ENCODE data around the gene MAJIN. TPM values are rescaled to one million over a fixed set of nuclear protein-coding genes. Genes with fewer than 3 reads are reported as not detected.

Gene MAJIN
- total RNA-seq, 4 donors from 2014 or later = not detected

DNA sequence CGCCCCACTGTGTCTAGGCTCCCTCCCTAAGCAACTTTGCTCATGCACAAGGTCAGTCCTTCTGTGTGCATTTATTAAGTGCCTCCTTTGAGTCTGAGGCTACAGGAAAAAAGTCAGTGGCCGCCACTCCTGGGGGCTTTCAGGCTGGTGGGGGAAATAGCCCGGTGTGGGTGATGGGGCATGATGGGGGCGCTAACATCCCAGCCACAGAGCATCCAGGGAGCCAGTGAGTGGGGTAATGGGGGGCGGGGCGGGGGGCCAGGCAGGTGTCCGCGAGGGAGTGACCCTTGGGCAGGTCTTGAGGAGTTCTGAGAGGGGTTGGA, 83.5 kb downstream of the MAJIN start:
- TF ChIP-seq CTCF (IDR thresholded peaks at IDR 0.05; ENCODE audit: low read depth) = no peak

Small RNAs within 50 kb of the gene (small RNA-seq; reads per million reads assigned to genes)
- gene MIR6749 = 0.61 reads per million
- not detected for gene MIR6750
- 0.36 reads per million for gene MIR6879

Other genes starting within 250 kb of the MAJIN start
- 1 to 10 TPM in 3 of 4 donors, under 1 TPM in 1; 0.16 to 7.0 (median 2.9) TPM for gene NRXN2, start 248.9 kb downstream of the MAJIN start, total RNA-seq
- gene RASGRP2, start 228.0 kb downstream of the MAJIN start, total RNA-seq = 10 to 100 TPM in 3 of 4 donors, 1 to 10 TPM in 1; 6.8 to 47.5 (median 14.6) TPM
- gene PYGM, start 212.1 kb downstream of the MAJIN start, total RNA-seq = 10 to 100 TPM in 1 of 4 donors, 1 to 10 TPM in 2, under 1 TPM in 1; 0.51 to 63.7 (median 4.4) TPM
- gene SF1, start 193.6 kb downstream of the MAJIN start, total RNA-seq = 100 to 1,000 TPM; 215 to 388 (median 273) TPM
- 10 to 100 TPM in 2 of 4 donors, 1 to 10 TPM in 2; 5.9 to 14.3 (median 9.1) TPM for gene MAP4K2, start 168.9 kb downstream of the MAJIN start, total RNA-seq
- 10 to 100 TPM in 3 of 4 donors, 1 to 10 TPM in 1; 8.6 to 15.8 (median 13.4) TPM for gene MEN1, start 161.6 kb downstream of the MAJIN start, total RNA-seq
- gene CDC42BPG, start 127.5 kb downstream of the MAJIN start, total RNA-seq = under 1 TPM in 3 of 4 donors, not detected in 1; 0.17 to 0.38 (median 0.22) TPM
- 100 to 1,000 TPM in 1 of 4 donors, 10 to 100 TPM in 3; 37.2 to 108 (median 46.4) TPM for gene EHD1, start 93.5 kb downstream of the MAJIN start, total RNA-seq
- 10 to 100 TPM; 12.4 to 47.7 (median 22.2) TPM for gene ATG2A, start 54.9 kb downstream of the MAJIN start, total RNA-seq
- 10 to 100 TPM in 2 of 4 donors, 1 to 10 TPM in 2; 8.8 to 19.8 (median 14.3) TPM for gene PPP2R5B, start 47.4 kb downstream of the MAJIN start, total RNA-seq
- gene GPHA2, start 36.2 kb downstream of the MAJIN start, total RNA-seq = not detected
- 1 to 10 TPM in 2 of 4 donors, under 1 TPM in 1, not detected in 1; 0.68 to 1.9 (median 1.3) TPM for gene BATF2, start 24.9 kb upstream of the MAJIN start, total RNA-seq
- 100 to 1,000 TPM in 2 of 4 donors, 10 to 100 TPM in 2; 90.8 to 165 (median 131) TPM for gene ARL2, start 42.1 kb upstream of the MAJIN start, total RNA-seq
- gene SNX15, start 55.3 kb upstream of the MAJIN start, total RNA-seq = 10 to 100 TPM; 16.0 to 39.2 (median 20.5) TPM
- gene SAC3D1, start 69.1 kb upstream of the MAJIN start, total RNA-seq = 10 to 100 TPM in 1 of 4 donors, 1 to 10 TPM in 3; 4.0 to 22.0 (median 7.0) TPM
- 10 to 100 TPM in 3 of 4 donors, 1 to 10 TPM in 1; 2.9 to 26.3 (median 16.4) TPM for gene NAALADL1, start 86.4 kb upstream of the MAJIN start, total RNA-seq
- gene CDCA5, start 111.9 kb upstream of the MAJIN start, total RNA-seq = 1 to 10 TPM in 1 of 4 donors, under 1 TPM in 1, not detected in 2; 0.66 to 1.9 TPM
- 10 to 100 TPM; 24.8 to 47.8 (median 36.6) TPM for gene ZFPL1, start 112.1 kb upstream of the MAJIN start, total RNA-seq
- 100 to 1,000 TPM in 3 of 4 donors, 10 to 100 TPM in 1; 84.8 to 300 (median 174) TPM for gene VPS51, start 124.1 kb upstream of the MAJIN start, total RNA-seq
- 100 to 1,000 TPM in 3 of 4 donors, 10 to 100 TPM in 1; 95.1 to 339 (median 209) TPM for gene TM7SF2, start 139.8 kb upstream of the MAJIN start, total RNA-seq
- gene ZNHIT2, start 145.6 kb upstream of the MAJIN start, total RNA-seq = 10 to 100 TPM in 1 of 4 donors, 1 to 10 TPM in 3; 4.4 to 12.6 (median 8.2) TPM
- gene FAU, start 150.0 kb upstream of the MAJIN start, total RNA-seq = 1,000 to 10,000 TPM in 1 of 4 donors, 100 to 1,000 TPM in 3; 793 to 1,064 (median 875) TPM
- 10 to 100 TPM; 34.1 to 60.8 (median 48.7) TPM for gene MRPL49, start 150.2 kb upstream of the MAJIN start, total RNA-seq
- gene SYVN1, start 162.4 kb upstream of the MAJIN start, total RNA-seq = 10 to 100 TPM; 29.3 to 61.0 (median 46.0) TPM
- not detected for gene SPDYC, start 198.1 kb upstream of the MAJIN start, total RNA-seq
- 100 to 1,000 TPM in 2 of 4 donors, 10 to 100 TPM in 2; 86.4 to 112 (median 95.7) TPM for gene CAPN1, start 209.8 kb upstream of the MAJIN start, total RNA-seq

Measured in subcutaneous adipose tissue (tissue), 4 donors.